K562 (cell line): Measurements from ENCODE around the gene PRM2. TPM values are rescaled to one million over a fixed set of nuclear protein-coding genes. Genes with fewer than 3 reads are reported as not detected.
"Not testable (repeated sequence)": the region's sequence is repeated elsewhere in the genome, so short reads cannot be mapped to it uniquely, and the experiment has no call there.

Source experiments
- ATAC-seq: fragments of 200-7000 bp; cut with Tn5 transposase; 3 replicates; pipeline ENCODE4 v1.9.1; 2020; ENCODE audit warnings: moderate library complexity
- BruUV-seq: library from RNA; stranded (reverse); fragments of 400-500 nt; replicated peaks from 2 replicates; lab custom pipeline; 2021; lab: Mats Ljungman, UMichigan
- CTCF ChIA-PET: fragments of 300-600 bp; formaldehyde crosslinking; extraction: SDS; loops from one replicate; lab custom pipeline; 2021; ENCODE audit warnings: low intra/inter-chr PET ratio; lab: Yijun Ruan, JAX
- POLR2A ChIA-PET: fragments of 300-600, 350-650 bp; sonication (Branson Sonifier 250); formaldehyde crosslinking; extraction: SDS; loops from one replicate; lab custom pipeline; 2021; ENCODE audit warnings: antibody characterized with exemption, inconsistent platforms; lab: Yijun Ruan, JAX
- DNase-seq, 4 experiments: peaks; one replicate each; pipeline versions ENCODE4 v3.0.0 to v3.0.0-alpha.2; 2011 to 2018; ENCODE audit warnings: low spot score in 3 of 4, mixed read lengths in 3 of 4; ENCODE audit errors: extremely low read depth in 1 of 4
- FAIRE-seq: peaks from 2 replicates; lab custom pipeline; 2011; peaks lifted over from hg19 to GRCh38; lab: Jason Lieb, UNC
- H2AFZ ChIP-seq: 2 replicates; pipeline ENCODE4 v1.6.0; 2011; ENCODE audit warnings: low read depth, low read length, control low read depth, inconsistent platforms
- H3K27ac ChIP-seq: fragments of 200-600 bp; 3 replicates; pipeline ENCODE4 v1.8.0; 2011; ENCODE audit warnings: low read depth, mild to moderate bottlenecking, control low read depth, inconsistent platforms, low read length, moderate library complexity, mixed read lengths; ENCODE audit errors: extremely low read depth
- H3K27me3 ChIP-seq, 2 experiments: fragments of 300-600 bp in 1 of 2; 2 replicates in 1 of 2; 3 replicates in 1 of 2; pipeline versions ENCODE4 v1.6.0 to v1.8.0; 2011; ENCODE audit warnings: inconsistent platforms in 2 of 2, low read length in 2 of 2, mild to moderate bottlenecking in 1 of 2, mixed read lengths in 1 of 2, moderate library complexity in 1 of 2; ENCODE audit not compliant: control insufficient read depth in 2 of 2, insufficient read depth in 2 of 2
- H3K36me3 ChIP-seq: fragments of 300-600 bp; 3 replicates; pipeline ENCODE4 v1.8.0; 2011; ENCODE audit warnings: mild to moderate bottlenecking, low read length, inconsistent platforms; ENCODE audit not compliant: control insufficient read depth, insufficient read depth
- H3K4me1 ChIP-seq, 2 experiments: fragments of 200-600 bp in 1 of 2; replicated peaks in 1 of 2; 2 replicates in 1 of 2; 3 replicates in 1 of 2; pipeline versions ENCODE4 v1.5.1 to v1.8.0; 2011; ENCODE audit warnings: inconsistent platforms in 2 of 2, low read length in 2 of 2, mild to moderate bottlenecking in 1 of 2, mixed read lengths in 1 of 2, moderate library complexity in 1 of 2; ENCODE audit not compliant: control insufficient read depth in 2 of 2, insufficient read depth in 2 of 2
- H3K4me2 ChIP-seq: 2 replicates; pipeline ENCODE4 v1.6.1; 2011; ENCODE audit warnings: low read length, control low read depth, inconsistent platforms, mixed read lengths; ENCODE audit not compliant: insufficient read depth
- H3K4me3 ChIP-seq: fragments of 200-600 bp; sonication (generic), shearing (Covaris generic); 2 replicates; pipeline ENCODE4 v1.5.1; 2016; ENCODE audit warnings: control low read depth, inconsistent platforms
- H3K79me2 ChIP-seq: fragments of 200-600 bp; 3 replicates; pipeline ENCODE4 v1.8.0; 2011; ENCODE audit warnings: low read length, inconsistent platforms; ENCODE audit not compliant: control insufficient read depth, insufficient read depth
- H3K9ac ChIP-seq, 2 experiments: 2 replicates each; pipeline versions ENCODE4 v1.6.0 to v1.6.1; 2011; ENCODE audit warnings: low read depth in 2 of 2, low read length in 2 of 2, control low read depth in 1 of 2, inconsistent platforms in 1 of 2, mild to moderate bottlenecking in 1 of 2, mixed read lengths in 1 of 2; ENCODE audit not compliant: insufficient read depth in 1 of 2
- H3K9me1 ChIP-seq: one replicate; pipeline ENCODE4 v1.6.0; 2011; ENCODE audit warnings: inconsistent platforms, mild to moderate bottlenecking, low read length, moderate library complexity; ENCODE audit not compliant: control insufficient read depth, insufficient read depth
- H3K9me3 ChIP-seq: replicated peaks from 2 replicates; pipeline ENCODE4 v1.5.1; 2011; ENCODE audit warnings: low read depth, low read length, inconsistent platforms; ENCODE audit not compliant: control insufficient read depth, insufficient read depth
- H4K20me1 ChIP-seq: replicated peaks from 2 replicates; pipeline ENCODE4 v1.6.1; 2011; ENCODE audit warnings: low read length, inconsistent platforms, mixed read lengths; ENCODE audit not compliant: control insufficient read depth, insufficient read depth
- BRD9 ChIP-seq: fragments of 450-650 bp; IDR thresholded peaks from 2 replicates; pipeline ENCODE4 v1.6.1; 2018; ENCODE audit warnings: low read depth; ENCODE audit not compliant: partially characterized antibody
- CHD4 ChIP-seq: fragments of 200-600 bp; sonication (generic); IDR thresholded peaks from 3 replicates; pipeline ENCODE4 v1.6.1; 2012; ENCODE audit warnings: low read depth, mild to moderate bottlenecking, mixed read lengths, low read length, inconsistent platforms; ENCODE audit not compliant: insufficient read depth, insufficient replicate concordance, poor library complexity, severe bottlenecking
- COPS2 ChIP-seq: fragments of 450-650 bp; conservative IDR thresholded peaks from 2 replicates; pipeline ENCODE4 v1.6.1; 2016; ENCODE audit warnings: mild to moderate bottlenecking, moderate library complexity
- HDGF ChIP-seq: fragments of 450-650 bp; IDR thresholded peaks from 2 replicates; pipeline ENCODE4 v1.6.1; 2016
- KDM5B ChIP-seq: fragments of 200-600 bp; sonication (generic); IDR thresholded peaks from 2 replicates; pipeline ENCODE4 v1.6.1; 2012; ENCODE audit warnings: low read depth, mild to moderate bottlenecking, moderate library complexity, low read length, control low read depth, inconsistent platforms; ENCODE audit not compliant: insufficient replicate concordance
- NCOA4 ChIP-seq: fragments of 450-650 bp; IDR thresholded peaks from 2 replicates; pipeline ENCODE4 v1.6.1; 2018; ENCODE audit warnings: mild to moderate bottlenecking; ENCODE audit not compliant: partially characterized antibody
- ZNF143 ChIP-seq: sonication (generic); formaldehyde crosslinking; IDR thresholded peaks from 2 replicates; pipeline ENCODE4 v1.9.0; 2022; ENCODE audit warnings: mild to moderate bottlenecking, missing genetic modification reagents
- WGBS: fragments of 100-300 bp; shearing (Covaris generic); methylation state at CpG from one replicate; pipeline ENCODE4 v1.1.6; 2016; ENCODE audit warnings: low coverage, mixed read lengths; ENCODE audit not compliant: insufficient coverage; ENCODE audit errors: missing lambda C conversion rate; 5-methylcytosine and 5-hydroxymethylcytosine counted together
- in situ Hi-C: fragments of 300-500 bp; cut with MboI; formaldehyde crosslinking; loops from 4 replicates; pipeline ENCODE4 v1.15.0; 2018; ENCODE audit warnings: inconsistent platforms, mixed read lengths
- intact Hi-C: fragments of 100-400 bp; cut with micrococcal nuclease; formaldehyde crosslinking; loops from 2 replicates; pipeline ENCODE4 v1.14.2; 2022
- polyA plus RNA-seq, 8 experiments: library from polyadenylated mRNA; depleted of rRNA in 4 of 8; stranded (reverse) in 5 of 8; unstranded in 3 of 8; fragments of >200 nt; fragmentation: Nextera tagmentation in 2 of 8; fragmentation: Illumina TruSeq in 1 of 8; extraction: Ambion mirVana in 2 of 8; extraction: Trizol in 1 of 8; gene quantifications; 2 replicates each; pipeline versions ENCODE4 v1.2.1 to v1.2.3, GENCODE V29; 2011 to 2014; ENCODE audit warnings: inconsistent platforms in 1 of 8, missing spikeins in 1 of 8
- total RNA-seq, 7 experiments: library from RNA; depleted of rRNA in 6 of 7; stranded (reverse); fragments of >200 nt in 6 of 7; fragmentation: Illumina TruSeq in 2 of 7; extraction: Trizol in 2 of 7; gene quantifications; 2 replicates each; pipeline versions ENCODE4 v1.2.1 to v1.2.3, GENCODE V29; 2011 to 2021; ENCODE audit warnings: low replicate concordance in 1 of 7
- TF ChIP-seq, protein P1 (sequence below): sonication (generic); formaldehyde crosslinking; IDR thresholded peaks from 2 replicates; pipeline ENCODE4 v1.8.1; 2023; ENCODE audit warnings: mild to moderate bottlenecking, missing genetic modification reagents, moderate library complexity

Gene PRM2
- total and polyA plus RNA-seq, 9 of the 15 experiments (the other 6 are each of a cell fraction or from before 2014, with no cell fraction given), result not detected

DNA sequence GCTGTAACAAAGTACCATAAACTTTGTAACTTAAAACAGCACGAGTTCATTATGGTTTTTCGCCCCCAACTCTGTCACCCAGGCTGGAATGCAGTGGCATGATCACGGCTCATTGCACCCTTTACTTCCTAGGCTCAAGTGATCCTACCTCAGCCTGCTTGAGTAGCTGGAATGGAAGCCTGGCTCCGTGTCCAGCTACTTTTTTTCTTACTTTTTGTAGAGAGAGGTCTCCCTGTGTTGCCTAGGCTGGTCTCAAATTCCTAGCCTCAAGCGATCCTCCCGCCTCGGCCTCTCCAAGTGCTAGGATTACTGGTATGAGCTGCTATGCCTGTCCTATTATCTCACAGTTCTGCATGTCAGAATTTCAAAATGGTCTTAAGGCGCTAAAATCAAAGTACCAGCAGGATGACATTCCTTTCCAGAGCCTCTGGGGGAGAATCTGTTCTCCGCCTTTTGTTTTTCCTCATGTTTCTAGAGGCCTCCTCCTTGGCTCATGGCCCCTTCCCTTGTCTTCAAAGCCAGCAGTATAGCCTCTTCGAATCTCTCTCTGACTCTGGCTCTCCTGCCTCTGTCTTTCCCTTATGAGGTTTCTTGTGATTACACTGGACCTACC, 14.9 kb upstream of the PRM2 start:
- intact Hi-C loops (no loop called here), in situ Hi-C loops (no loop called here)
- Histone ChIP-seq H3K4me1 (no peaks in the 10 kb centered on the region; a peak in 1 of 5 replicates), H2AFZ (no peak overlapping the region), H3K36me3 (no peaks in the 10 kb centered on the region), H3K9me1 (no peaks in the 10 kb centered on the region), H4K20me1 (no peaks in the 10 kb centered on the region), H3K9ac (no peak overlapping the region), H3K4me3 (no peak overlapping the region), H3K9me3 (no peaks in the 10 kb centered on the region), H3K27me3 (peaks cover 12 to 47% of the 10 kb centered on the region in 2 experiments), H3K27ac (no peak overlapping the region), H3K79me2 (no peaks in the 10 kb centered on the region), H3K4me2 (no peak overlapping the region)
- FAIRE-seq (peak; percentile 69), ATAC-seq (no peak), DNase-seq (no peak)
- no peak for TF ChIP-seq KDM5B
- TF ChIP-seq HDGF, result no peak
- 5% methylated on average over 10 of the region's 10 CpGs for WGBS
- BruUV-seq, result no TSS peak
- ChIA-PET CTCF (no interaction called here), POLR2A (interaction anchor here (0.8 to 0.9 kb wide), 2 partner anchors 14 to 276 kb away, joined by 3 read pairs; no protein-coding TSS in a partner anchor)

DNA sequence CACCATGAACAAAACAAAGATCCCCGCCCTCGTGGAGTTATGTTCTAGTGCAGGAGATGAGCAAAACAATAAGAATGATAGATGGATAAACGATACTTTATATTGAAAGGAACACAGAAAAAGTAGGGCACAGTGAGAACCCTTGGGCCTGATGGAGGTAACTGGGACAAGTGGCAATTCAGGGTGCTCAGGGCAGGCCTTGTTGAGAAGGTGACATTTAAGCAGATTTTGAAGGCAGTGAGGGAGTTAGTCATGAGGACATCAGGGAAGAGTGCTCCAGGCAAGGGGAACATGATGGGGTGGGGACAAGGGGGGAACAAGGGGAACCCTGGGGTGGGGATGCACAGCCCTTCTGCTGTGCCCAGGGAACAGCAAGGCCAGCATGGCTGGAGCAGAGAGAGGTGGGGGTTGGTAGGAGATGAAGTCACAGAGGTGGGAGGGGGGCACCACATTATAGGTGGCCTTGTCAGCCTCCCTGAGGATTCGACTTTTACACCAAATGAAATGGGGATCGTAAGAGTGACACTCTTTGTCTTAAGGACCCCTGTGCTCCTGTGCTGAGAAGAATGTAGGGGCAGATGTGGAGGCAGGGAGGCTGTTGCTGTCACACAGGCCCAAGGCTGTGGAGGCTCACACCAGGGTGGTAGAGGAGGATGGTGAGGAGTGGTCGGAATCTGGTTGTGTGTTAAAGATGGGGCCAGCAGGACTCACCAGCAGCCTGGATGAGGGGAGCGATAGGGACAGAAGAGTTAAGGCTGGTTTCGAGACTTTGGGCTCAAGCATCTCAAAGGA, 14.0 kb upstream of the PRM2 start:
- no peak overlapping the region for H3K4me2 ChIP-seq

DNA sequence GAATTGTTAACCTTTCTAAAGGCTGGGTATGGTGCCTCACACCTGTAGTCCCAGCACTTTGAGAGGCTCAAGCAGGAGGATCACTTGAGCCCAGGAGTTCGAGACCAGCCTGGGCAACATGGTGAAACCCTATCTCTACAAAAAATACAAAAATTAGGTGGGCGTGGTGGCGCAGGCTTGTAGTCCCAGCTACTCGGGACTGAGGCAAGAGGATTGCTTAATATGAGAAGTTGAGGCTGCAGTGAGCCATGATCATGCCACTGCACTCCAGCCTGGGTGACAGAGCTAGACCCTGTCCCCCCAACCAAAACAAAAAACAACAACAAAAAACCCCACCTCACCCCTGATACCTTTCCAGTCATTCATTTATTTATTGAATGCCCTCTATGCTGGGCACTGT, 13.4 kb upstream of the PRM2 start:
- peaks cover 19 to 54% of the 10 kb centered on the region in 2 experiments for H3K27me3 ChIP-seq
- H4K20me1 ChIP-seq, H3K9ac ChIP-seq, H2AFZ ChIP-seq, H3K9me3 ChIP-seq, FAIRE-seq, H3K27ac ChIP-seq, CTCF ChIA-PET, H3K4me2 ChIP-seq, DNase-seq, H3K79me2 ChIP-seq, ATAC-seq, in situ Hi-C loops, intact Hi-C loops, H3K36me3 ChIP-seq, H3K4me1 ChIP-seq, H3K9me1 ChIP-seq, BruUV-seq, H3K4me3 ChIP-seq: not testable (repeated sequence)
- WGBS, result 2% methylated on average over 4 of the region's 4 CpGs
- POLR2A ChIA-PET, result interaction anchor here (1.4 kb wide), 1 partner anchor 12 kb away, joined by 3 read pairs; no protein-coding TSS in a partner anchor

More for the DNA sequence above, 14.0 kb upstream of the PRM2 start:
- 4% methylated on average over 8 of the region's 8 CpGs for WGBS
- CTCF ChIA-PET, result no interaction called here
- Histone ChIP-seq H2AFZ (no peak overlapping the region), H3K27me3 (peaks cover 17 to 52% of the 10 kb centered on the region in 2 experiments), H3K4me1 (no peaks in the 10 kb centered on the region), H3K36me3 (no peaks in the 10 kb centered on the region), H3K9me3 (no peaks in the 10 kb centered on the region), H3K4me3 (no peak overlapping the region), H3K27ac (no peak overlapping the region), H3K9me1 (no peaks in the 10 kb centered on the region), H3K9ac (no peak overlapping the region), H4K20me1 (no peaks in the 10 kb centered on the region), H3K79me2 (no peaks in the 10 kb centered on the region)
- in situ Hi-C loops (no loop called here), intact Hi-C loops (no loop called here)
- TF ChIP-seq CHD4 (no peak), COPS2 (no peak), NCOA4 (no peak), BRD9 (no peak), ZNF143 (no peak)
- TF ChIP-seq, protein P1, sequence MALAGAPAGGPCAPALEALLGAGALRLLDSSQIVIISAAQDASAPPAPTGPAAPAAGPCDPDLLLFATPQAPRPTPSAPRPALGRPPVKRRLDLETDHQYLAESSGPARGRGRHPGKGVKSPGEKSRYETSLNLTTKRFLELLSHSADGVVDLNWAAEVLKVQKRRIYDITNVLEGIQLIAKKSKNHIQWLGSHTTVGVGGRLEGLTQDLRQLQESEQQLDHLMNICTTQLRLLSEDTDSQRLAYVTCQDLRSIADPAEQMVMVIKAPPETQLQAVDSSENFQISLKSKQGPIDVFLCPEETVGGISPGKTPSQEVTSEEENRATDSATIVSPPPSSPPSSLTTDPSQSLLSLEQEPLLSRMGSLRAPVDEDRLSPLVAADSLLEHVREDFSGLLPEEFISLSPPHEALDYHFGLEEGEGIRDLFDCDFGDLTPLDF (CRISPR knock-in tag), result no peak
- POLR2A ChIA-PET, result interaction anchor here (1.4 kb wide), 1 partner anchor 12 kb away, joined by 3 read pairs; no protein-coding TSS in a partner anchor
- FAIRE-seq (no peak), ATAC-seq (no peak), DNase-seq (no peak)
- no TSS peak for BruUV-seq
